ENCODE measurements around the gene C10orf120.

The C10orf120 gene

GRCh38 chr10:122702275-122702674, 2.6 kb upstream of the C10orf120 start:
- no peak for DNase-seq

DNA sequence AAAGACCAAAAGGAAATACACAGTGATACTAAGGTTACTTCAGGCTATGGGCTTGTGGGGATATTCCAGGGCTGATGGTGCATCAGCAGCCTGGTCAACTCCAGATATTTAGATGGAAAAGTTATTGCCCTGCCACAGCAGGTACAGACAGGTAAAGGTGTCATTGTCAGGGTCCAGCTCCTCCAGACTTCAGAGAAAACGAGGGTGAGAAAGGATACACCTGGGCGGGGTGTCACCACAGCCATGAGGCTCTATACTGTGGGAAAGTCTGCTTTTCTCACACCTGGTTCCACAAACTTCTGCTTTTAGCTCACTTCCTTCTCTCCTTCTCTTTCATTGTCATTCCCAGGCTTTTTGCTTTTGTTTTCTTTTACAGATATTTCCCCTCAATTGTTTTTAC, 2.0 kb upstream of the C10orf120 start:
- DNase-seq, result no peak

GRCh38 chr10:122696687-122697086, 3.0 kb downstream of the C10orf120 start:
- DNase-seq, result no peak

GRCh38 chr10:122692744-122693143, 6.9 kb downstream of the C10orf120 start:
- no peak for DNase-seq

DNA sequence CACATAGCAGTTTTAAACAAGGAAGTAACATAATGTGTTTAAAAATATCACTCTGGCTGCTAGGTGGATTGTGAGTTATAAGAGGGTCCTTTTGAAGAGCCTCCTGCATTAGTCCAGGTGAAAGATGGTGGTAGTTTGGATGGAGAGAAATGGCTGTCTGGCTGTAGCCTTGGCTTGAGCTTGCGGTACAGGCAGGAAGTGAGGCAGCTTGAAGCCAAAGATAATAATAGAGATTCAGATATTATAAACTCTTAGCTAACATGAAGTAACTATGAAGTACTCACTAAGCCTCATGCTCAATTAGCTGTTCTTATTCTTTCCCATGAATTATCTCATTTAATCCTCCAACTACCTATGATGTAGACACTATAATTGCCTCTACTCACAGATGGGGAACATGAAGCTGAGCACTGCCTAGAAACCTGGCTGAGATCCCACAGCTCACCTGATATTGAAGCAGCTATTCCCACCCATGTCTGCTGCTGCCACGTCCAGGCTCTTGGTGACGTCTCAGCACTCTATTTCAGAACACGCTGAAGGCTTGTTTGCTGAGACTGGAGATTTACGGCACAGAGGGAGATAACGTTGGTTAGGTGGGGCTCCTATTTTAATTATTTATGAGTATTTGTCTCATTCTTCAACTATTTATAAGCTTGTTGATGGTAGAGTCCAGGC, 10.4 kb downstream of the C10orf120 start:
- no peak for DNase-seq

DNA sequence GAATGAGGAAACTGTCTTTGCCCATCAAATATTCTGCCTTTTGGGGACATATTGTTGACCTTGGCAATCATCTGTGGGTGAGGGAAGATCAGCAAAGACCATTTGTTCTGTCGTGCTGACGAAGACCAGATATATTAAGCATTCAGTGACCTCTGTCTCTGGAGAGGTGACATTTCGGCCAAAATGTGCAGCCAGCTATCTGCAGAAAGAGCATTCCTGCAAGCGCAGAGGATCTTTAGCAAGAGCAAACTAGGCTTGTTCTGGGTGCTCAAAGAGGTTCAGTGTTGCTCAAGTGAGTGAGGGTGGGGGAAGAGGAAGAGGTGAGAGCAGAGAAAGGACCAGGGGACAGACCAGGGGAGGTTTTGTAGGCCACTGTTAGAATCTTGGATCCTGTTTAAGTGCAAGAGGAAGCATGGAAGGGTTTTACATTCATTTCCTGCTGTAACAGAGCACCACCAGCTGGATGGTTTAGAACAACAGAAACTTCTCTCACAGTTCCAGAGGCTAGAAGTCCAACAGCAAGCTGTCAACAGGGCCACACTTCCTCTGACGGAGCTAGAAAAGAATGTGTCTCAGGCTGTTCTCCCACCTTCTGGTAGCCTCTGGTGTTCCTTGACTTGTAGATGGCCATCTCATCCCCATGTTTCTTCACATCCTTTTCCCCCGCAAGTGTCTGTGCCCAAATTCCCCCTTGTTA, 11.2 kb downstream of the C10orf120 start:
- DNase-seq, result no peak

- DNase-seq, result no peak
These were observed 17.1 kb downstream of the C10orf120 start for GRCh38 chr10:122682522-122682921.

- no peak for DNase-seq
These were observed 21.4 kb downstream of the C10orf120 start for GRCh38 chr10:122678266-122678665.

DNA sequence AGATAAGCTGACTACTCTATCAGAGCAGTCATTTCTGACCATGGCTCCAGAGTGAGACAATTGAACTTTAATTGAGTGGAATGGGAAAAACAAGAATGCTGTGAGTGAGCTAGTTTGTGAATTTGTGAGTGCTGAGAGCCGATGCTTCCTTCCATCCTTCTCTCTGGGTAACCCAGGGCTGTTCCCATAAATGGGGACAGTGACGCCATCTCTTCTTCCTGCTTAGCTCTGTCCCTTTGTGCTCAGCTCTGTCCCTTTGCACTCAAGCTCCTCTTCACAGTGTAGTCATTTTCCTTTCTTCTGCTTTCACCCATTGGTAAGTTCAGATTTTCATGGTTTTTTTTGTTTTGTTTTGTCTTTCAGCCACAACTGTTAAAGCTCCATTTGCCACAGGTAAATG, 24.4 kb downstream of the C10orf120 start:
- no peak for DNase-seq

DNA sequence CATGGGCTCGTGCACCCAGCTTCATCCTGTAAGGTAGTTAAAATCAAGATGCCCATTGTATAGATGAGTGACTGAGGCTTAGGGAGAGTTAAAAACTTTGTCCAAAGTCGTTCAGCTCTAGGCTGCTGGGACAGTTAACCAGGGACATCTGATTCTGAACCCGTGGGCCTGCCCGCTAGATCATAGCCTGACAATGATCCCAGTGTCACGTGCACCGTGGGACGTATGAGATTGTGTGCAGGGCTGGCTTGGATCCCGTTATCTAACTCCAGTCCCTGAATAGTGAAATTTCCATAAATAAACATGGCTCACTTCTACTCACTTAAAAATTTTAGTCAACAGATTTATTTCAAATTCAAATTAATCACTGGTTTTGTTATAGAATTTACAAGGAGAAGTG, 24.9 kb downstream of the C10orf120 start:
- no peak for DNase-seq

DNA sequence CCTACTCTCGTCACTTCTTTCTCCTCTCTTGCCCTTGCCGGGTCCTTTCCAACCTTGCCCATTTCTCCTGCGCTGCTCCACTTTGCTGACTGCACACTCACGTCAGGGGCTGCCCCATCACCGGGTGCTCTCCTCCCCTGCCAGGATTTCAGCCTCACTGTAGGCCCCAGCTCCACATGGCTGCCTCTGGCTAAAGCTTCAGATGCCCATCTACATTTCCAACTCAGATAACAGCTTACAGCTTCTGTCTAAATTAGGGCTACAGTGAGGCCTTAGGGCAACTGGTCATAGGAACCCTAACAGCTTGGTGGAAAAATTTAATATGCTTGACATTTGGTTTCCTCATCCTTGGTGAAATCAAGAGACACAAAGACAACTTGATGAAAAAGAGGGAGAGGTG, 25.9 kb downstream of the C10orf120 start:
- no peak for DNase-seq

DNA sequence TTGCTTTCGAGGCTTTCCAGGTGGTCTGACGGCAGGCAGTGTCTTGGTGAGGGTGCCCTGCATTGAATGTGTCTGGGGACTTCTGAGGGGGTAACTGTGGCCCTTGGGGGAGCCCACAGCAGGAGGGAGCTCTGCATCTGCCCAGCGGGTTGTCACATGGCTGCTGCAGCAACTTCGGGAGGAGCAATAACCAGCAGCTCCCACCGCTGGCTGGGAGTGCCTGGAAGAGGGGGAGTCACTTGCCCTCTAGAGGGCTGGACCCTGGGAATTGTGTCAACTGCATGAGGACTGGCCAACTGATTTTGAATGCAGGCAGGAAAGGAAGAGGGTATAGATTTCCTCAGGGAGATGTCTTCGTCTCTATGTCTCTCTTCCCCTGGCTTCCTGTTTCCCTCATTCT, 26.4 kb downstream of the C10orf120 start:
- DNase-seq, result no peak

GRCh38 chr10:122672655-122673054, 27.0 kb downstream of the C10orf120 start:
- DNase-seq, result no peak

GRCh38 chr10:122671355-122671754, 28.3 kb downstream of the C10orf120 start:
- DNase-seq, result no peak

DNA sequence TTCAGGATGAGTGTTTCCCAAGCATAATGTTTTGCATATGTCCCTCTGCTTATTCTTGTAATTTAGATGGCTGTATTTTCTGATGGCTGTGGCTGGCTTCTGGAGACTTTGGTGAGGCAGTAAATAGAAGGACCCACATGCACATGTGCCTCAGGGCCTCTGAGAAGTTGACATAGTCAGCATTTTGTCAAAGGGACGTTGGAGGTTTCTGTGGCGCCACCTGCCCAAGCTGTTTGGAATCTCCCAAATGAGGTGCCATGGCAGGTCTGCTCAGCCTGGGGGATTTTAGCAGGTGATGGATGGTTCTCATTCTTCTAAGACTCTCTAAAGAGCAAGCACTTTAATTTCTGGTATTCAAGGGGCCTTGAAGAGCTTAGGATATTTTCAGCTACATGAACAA, 29.8 kb downstream of the C10orf120 start:
- no peak for DNase-seq

GRCh38 chr10:122669045-122669444, 30.6 kb downstream of the C10orf120 start:
- no peak for DNase-seq

GRCh38 chr10:122665946-122666345, 33.7 kb downstream of the C10orf120 start:
- DNase-seq, result no peak

DNA sequence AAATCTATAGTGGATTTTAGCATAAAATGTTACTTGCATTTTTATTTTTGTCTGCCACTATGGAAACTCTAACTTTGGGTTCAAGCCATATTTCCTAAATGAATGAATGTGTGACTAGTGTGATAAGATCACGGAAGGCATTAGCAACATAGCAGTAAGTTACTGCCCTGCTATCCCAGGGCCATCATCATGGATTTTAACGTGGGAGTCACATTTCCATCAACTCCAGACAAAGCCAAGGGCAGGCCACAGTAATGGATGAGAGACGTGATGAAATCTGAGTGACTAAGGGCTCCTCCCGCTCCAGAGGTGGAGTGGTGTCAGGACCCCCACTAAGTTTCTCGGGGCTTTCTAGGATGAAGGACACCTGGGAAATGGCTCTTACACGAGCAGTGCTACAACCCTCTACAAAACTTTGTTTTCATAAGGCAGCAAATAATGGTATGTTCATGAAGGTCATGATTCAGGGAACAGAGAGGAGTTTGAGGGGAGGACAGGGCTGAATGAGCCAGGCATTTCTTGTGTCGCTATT, 34.3 kb downstream of the C10orf120 start:
- DNase-seq, result no peak

- DNase-seq, result no peak
These were observed 35.1 kb downstream of the C10orf120 start for GRCh38 chr10:122664501-122664900.

- no peak for DNase-seq
These were observed 36.0 kb downstream of the C10orf120 start for GRCh38 chr10:122663516-122664130.

- no peak for DNase-seq
These were observed 37.4 kb downstream of the C10orf120 start for GRCh38 chr10:122662231-122662630.

- no peak for DNase-seq
These were observed 39.0 kb downstream of the C10orf120 start for GRCh38 chr10:122660696-122661095.

DNA sequence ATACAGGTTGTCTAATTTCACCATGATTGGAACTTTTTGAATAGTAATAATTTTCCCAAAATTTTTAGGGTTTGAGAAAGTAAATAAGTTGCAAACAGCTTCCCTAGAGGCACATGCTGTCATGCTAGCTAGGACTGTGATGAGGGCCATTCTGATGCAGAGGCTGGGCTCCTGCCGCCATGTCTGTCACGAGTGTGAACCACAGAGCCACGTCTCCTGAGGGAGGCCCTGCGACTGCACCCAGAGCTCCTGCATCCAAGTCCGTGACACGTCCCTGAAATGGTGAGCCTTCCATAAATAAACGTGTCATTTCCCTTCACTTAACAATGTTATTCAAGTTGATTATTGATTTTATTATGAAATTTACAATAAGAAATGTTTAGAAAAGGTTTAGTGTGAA, 40.0 kb downstream of the C10orf120 start:
- DNase-seq, result no peak

DNA sequence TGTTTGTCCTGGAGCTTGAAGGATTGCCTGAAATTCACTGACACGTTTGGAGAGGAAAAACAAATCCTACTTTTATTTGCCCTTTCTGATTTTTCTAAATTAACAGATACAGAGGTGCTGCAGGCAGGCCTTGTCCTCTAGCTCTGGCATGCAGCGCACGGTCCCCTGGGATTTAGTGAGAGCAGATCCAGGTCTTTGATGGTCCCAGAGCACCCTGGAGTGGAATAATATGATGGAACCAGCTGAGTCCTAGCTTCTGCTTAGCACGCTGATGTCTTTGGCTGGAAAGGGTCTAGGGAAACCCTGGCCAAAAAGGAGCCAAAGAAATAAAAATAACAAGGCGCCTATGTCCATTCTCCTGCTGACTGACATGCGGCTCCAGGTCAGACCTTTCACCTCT, 40.5 kb downstream of the C10orf120 start:
- no peak for DNase-seq
